Kidney (tissue), 14 donors: ENCODE results near the gene MYRFL. TPM values are rescaled to one million over a fixed set of nuclear protein-coding genes. Genes with fewer than 3 reads are reported as not detected.
A peak's percentile ranks its signal among the peaks of the same experiment; 100 is the strongest.

Experiments used
- DNase-seq, 5 donors: peaks; one replicate each; pipeline ENCODE4 v3.0.0-alpha.2; 2013 to 2020
- FAIRE-seq: peaks from 2 replicates; lab custom pipeline; 2012; peaks lifted over from hg19 to GRCh38; lab: Jason Lieb, UNC
- H3K27ac ChIP-seq, 2 donors: one replicate each; pipeline ENCODE4 v1.7.0; 2013; ENCODE audit warnings: low read depth in 2 of 2, low read length in 2 of 2, inconsistent platforms in 1 of 2
- H3K27me3 ChIP-seq: one replicate; pipeline ENCODE4 v1.7.1; 2013; ENCODE audit warnings: low read length, inconsistent platforms; ENCODE audit not compliant: control insufficient read depth, insufficient read depth
- H3K36me3 ChIP-seq, 3 donors: one replicate each; pipeline versions ENCODE4 v1.7.0 to v1.7.1; 2013; ENCODE audit warnings: low read length in 3 of 3, control low read depth in 1 of 3, inconsistent platforms in 1 of 3; ENCODE audit not compliant: insufficient read depth in 3 of 3, control insufficient read depth in 2 of 3
- H3K4me1 ChIP-seq, 3 donors: one replicate each; pipeline versions ENCODE4 v1.7.0 to v1.7.1; 2013; ENCODE audit warnings: low read length in 3 of 3, inconsistent platforms in 1 of 3, low read depth in 1 of 3; ENCODE audit not compliant: control insufficient read depth in 2 of 3, insufficient read depth in 2 of 3
- H3K4me3 ChIP-seq, 3 donors: one replicate each; pipeline versions ENCODE4 v1.7.0 to v1.8.1; 2013; ENCODE audit warnings: low read length in 3 of 3, control low read depth in 1 of 3, inconsistent platforms in 1 of 3
- H3K9ac ChIP-seq, 3 donors: one replicate each; pipeline versions ENCODE4 v1.7.0 to v1.7.1; 2013; ENCODE audit warnings: low read length in 3 of 3, control low read depth in 1 of 3, inconsistent platforms in 1 of 3
- H3K9me3 ChIP-seq, 3 donors: one replicate each; pipeline versions ENCODE4 v1.7.0 to v1.7.1; 2013; ENCODE audit warnings: low read length in 3 of 3, control low read depth in 1 of 3, inconsistent platforms in 1 of 3; ENCODE audit not compliant: control insufficient read depth in 2 of 3, insufficient read depth in 1 of 3
- CTCF ChIP-seq: IDR thresholded peaks from 3 replicates; pipeline ENCODE4 v1.5.1; 2012; ENCODE audit warnings: mild to moderate bottlenecking, moderate library complexity, borderline replicate concordance; ENCODE audit not compliant: insufficient read depth; ENCODE audit errors: extremely low read depth
- intact Hi-C: fragments of 100-400 bp; cut with DNase I; formaldehyde crosslinking; loops from one replicate; pipeline ENCODE4 v1.11.1; 2022
- polyA plus RNA-seq: library from polyadenylated mRNA; stranded (reverse); fragments of 350-450 nt; fragmentation: Illumina TruSeq; extraction: RNeasy Lipid Tissue Mini Kit (QIAGEN cat#74804); gene quantifications from one replicate; pipeline ENCODE4 v1.2.3, GENCODE V29; 2014; ENCODE audit warnings: low read depth, low replicate concordance; ENCODE audit not compliant: insufficient read depth
- total RNA-seq: library from RNA; stranded (reverse); fragmentation: NEBNext Ultra II Directional; extraction: Animal tissue kit (Norgen Biotek cat#: 25700); gene quantifications from one replicate; pipeline ENCODE4 v1.2.1, GENCODE V29; 2021
- donor health status: control.
- donor health status: control.
- donor health status: control.
- donor health status: control.
- donor health status: control.
- donor health status: DM: yes; HTN: yes; CAD: no.
- donor health status: Normal renal cell carcinoma (clear cell type).

The MYRFL gene
- total and polyA plus RNA-seq, 2 donors from 2014 or later: 0.82 to 1.6 TPM

- no peaks in the 10 kb centered on the region for H3K36me3 ChIP-seq
- FAIRE-seq: no peak
- peak in 4 of 5 donors; percentile 59 to 85 (median 64) for DNase-seq
- intact Hi-C loops: loop anchor here (10.0 kb wide), 1 partner anchor 677 kb away; no protein-coding TSS in a partner anchor
- H3K9ac ChIP-seq: no peak overlapping the region
- no peaks in the 10 kb centered on the region for H3K9me3 ChIP-seq
- no peak for TF ChIP-seq CTCF
- no peaks in the 10 kb centered on the region for H3K27me3 ChIP-seq
- no peak overlapping the region for H3K27ac ChIP-seq
- H3K4me1 ChIP-seq: peaks cover 0 to 2% (median 0%) of the 10 kb centered on the region in 3 donors
- no peak overlapping the region for H3K4me3 ChIP-seq
Measured at GRCh38 chr12:69897744-69898143, 72.7 kb downstream of the MYRFL start.

- Histone ChIP-seq H3K9ac (no peak overlapping the region), H3K27ac (no peak overlapping the region), H3K9me3 (no peaks in the 10 kb centered on the region), H3K36me3 (no peaks in the 10 kb centered on the region), H3K4me1 (peaks cover 0 to 2% (median 0%) of the 10 kb centered on the region in 3 donors), H3K4me3 (no peak overlapping the region), H3K27me3 (no peaks in the 10 kb centered on the region)
- intact Hi-C loops: loop anchor here (10.0 kb wide), 1 partner anchor 677 kb away; no protein-coding TSS in a partner anchor
- DNase-seq (no peak), FAIRE-seq (no peak)
- TF ChIP-seq CTCF: no peak
Measured at GRCh38 chr12:69898236-69898635, 73.2 kb downstream of the MYRFL start.

GRCh38 chr12:69900720-69901131 is 75.7 kb downstream of the MYRFL start:
- H3K4me1 ChIP-seq: peaks cover 0 to 2% (median 0%) of the 10 kb centered on the region in 3 donors
- peak; percentile 77 for TF ChIP-seq CTCF
- intact Hi-C loops: no loop called here
- no peak overlapping the region for H3K27ac ChIP-seq
- FAIRE-seq (peak; percentile 8), DNase-seq (peak in 4 of 5 donors; percentile 73 to 93 (median 84))
- H3K27me3 ChIP-seq: no peaks in the 10 kb centered on the region
- H3K4me3 ChIP-seq: no peak overlapping the region
- no peak overlapping the region for H3K9ac ChIP-seq
- peaks cover 0 to 2% (median 0%) of the 10 kb centered on the region in 3 donors for H3K36me3 ChIP-seq
- no peaks in the 10 kb centered on the region for H3K9me3 ChIP-seq
